GM19395 (cell line): ENCODE measurements around the gene CD99L2.

ENCODE experiments used
- ATAC-seq: cut with Tn5 transposase; IDR thresholded peaks from one replicate; pipeline ENCODE4 v1.9.1; 2021; ENCODE audit warnings: mild to moderate bottlenecking, moderate library complexity; ENCODE audit not compliant: unreplicated experiment

CD99L2 gene, protein sequence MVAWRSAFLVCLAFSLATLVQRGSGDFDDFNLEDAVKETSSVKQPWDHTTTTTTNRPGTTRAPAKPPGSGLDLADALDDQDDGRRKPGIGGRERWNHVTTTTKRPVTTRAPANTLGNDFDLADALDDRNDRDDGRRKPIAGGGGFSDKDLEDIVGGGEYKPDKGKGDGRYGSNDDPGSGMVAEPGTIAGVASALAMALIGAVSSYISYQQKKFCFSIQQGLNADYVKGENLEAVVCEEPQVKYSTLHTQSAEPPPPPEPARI

DNA sequence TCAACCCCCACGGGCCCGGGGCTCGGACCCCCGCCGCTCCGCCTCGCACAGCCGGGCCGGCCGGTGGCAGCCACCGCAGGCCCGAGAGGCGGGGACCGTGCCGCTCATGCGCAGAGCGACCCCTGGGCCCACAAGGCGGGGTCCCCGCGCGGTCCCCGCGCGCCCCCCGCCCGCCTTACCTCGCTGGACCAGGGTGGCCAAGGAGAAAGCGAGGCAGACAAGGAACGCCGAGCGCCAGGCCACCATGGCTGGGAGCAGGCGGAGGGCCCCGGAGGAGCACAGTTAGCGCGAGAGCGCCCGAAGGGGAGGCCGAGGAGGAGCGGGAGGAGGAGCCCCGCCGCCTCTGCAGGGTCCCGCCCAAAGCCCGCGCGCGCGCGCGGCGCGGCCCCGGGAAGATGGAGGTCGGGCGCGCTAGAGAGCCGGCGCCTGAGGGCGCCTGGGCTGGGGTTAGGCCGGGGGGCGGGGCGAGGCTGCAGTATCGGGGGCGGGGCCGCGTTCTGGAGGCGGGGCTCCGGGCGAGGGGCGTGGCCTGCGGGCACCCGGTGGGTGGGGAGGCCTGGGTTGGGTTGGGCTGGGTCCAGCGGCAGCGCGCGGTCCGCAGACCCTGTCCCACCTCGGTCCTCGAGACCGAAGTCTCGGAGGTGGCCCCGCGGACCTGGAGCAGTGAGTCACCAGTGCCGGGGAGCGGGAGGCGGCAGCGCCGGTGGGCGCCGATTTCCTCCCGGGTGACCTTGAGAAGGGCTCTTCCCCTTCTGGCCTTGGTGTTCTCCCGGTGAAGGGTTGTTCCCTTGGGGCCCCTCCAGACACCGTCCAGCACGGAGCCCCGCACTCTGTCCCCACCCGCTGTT lies at the start of gene CD99L2:
Gene CD99L2, minus strand, starts transcription at position 326 of the 848 bp plus-strand sequence. Its CDS starts 80 bp downstream, at position 246.
- peak; percentile 80 for ATAC-seq

DNA sequence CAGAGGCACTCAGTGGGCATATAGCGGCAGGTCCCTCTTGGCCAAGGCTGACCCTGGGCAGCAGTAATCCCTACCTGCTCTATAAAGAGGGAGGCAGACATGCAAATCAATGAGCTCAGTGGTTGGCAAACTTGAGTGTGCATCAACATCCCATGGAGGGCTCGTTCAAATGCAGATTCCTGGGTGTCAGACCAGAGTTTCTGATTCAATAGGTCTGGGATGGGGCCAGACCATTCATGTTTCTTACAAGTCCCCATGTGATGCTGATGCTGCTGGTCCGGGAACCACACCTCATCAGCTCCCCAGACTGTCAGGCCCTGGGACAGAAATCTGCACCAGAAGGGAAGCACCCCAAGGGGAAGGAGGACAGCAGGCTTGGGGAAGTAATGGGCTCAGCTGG lies 45.8 kb upstream of the CD99L2 start:
- no peak for ATAC-seq

DNA sequence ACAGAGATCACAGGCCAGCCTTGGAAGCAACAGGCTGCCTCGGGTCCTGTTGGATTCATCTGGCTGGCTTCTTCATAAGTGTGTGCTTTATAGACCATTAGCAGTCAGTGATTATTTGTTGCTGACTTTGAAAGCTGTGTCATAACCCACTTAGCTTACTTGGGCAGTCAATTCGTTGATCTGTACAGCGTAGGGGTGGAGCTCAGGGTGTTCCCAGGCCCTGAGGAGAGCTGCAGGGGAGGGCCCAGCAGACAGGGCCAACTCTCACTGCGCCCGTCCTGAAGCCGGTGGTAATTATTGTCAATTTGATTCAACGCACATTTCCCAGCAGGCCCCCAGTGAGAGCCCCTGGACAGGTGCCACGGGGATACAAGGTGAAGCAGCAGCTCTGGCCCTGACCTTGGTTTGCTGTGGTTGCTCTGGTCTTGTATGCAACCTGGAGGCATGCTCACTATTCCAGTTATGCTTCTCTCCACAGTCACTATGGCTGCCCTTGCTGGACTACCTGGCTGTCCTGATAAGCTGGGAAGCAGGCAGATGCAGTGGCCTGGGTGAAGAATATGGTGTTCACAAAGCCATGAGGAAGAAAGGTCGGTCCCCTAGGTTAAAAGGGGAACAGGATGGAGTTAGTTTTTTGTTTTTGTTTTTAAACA lies 44.6 kb upstream of the CD99L2 start:
- ATAC-seq, result no peak

DNA sequence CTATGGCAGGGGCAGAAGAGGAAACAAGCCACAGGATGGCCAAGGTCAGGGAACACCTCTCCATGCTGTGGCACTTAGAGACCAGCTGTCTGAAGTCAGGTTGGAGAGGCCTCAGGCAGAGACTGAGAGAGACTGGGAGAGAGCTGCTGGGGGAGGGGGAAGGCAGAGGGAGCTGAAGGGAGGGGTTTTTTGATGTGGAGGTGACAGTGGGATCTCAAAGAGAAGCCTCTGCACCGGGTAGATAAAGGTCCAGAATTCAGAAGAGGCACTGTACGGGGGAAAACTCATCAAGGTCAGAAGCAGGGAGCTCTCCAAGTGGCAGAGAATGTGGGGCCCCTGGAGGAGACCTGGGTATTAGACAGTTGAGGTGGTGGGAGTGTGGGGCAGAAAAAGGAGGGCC lies 43.1 kb upstream of the CD99L2 start:
- ATAC-seq, result no peak

DNA sequence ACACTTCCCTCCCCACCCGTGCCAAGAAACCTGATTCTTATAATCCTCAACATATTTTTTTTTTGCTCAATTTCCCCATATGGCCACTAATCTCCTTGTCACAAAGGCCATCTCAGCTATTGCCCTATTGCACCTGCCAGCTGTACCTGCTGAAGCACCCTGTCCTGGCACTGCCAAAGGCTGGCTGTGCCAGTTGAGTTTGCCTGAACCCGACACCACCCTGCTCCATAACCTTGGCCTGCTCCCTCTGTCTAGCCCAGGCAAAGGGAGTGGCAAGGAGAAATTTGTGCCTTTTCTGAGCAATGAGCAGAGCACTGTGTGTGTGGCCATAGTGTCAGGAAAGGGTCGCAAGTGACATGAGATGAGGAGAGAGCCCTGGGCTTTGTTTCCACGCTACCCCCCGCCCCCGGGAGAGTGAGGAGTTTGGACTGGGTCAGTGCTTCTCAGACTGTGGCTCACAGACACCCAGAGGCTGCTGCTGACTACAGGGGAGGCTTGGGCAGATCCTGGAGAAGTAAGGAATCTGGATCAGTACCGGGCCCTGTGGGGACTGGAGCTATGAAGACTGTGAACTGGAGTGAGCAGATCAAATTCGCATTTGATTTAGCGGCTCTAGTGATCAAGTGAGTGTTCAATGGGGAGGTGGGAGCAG lies 42.5 kb upstream of the CD99L2 start:
- ATAC-seq, result no peak

DNA sequence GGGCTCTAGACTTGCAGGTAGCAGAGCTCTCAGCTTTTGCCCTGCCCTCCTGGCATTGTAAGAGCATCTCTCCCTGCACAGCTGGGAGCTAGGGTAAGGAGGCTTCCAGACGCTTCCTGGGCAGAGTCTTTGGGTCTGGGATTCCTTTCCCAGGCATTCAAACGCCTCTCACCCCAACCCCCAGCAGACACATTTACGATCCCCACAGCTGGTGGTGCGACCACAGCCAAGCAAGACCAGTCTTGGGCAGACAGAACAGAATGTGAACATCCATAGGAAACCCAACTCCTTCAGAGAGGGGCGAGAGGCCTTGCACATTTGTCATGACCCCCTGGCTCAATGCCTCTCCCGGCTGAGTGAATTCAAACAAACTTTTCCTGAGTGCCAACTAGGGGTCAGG lies 38.1 kb upstream of the CD99L2 start:
- ATAC-seq, result no peak

DNA sequence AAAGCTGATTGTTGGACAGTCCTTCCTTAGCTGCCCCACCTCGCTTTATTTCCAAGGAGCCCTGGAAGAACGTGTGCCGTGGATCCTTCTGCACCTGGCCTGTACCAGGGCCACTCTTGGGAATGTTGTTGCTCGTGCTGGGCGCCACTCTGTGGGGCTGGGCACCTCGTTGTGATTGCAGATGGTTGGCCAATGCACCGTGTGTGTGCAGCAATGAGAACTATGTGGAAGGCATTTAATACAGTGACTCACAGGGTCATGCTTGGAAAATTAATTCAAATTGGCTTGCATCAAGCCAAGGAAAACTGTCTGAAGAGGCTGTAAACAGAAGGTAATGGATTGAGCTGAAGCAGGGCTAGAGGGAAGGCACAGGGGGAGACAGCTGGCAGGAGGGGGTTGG lies 37.0 kb upstream of the CD99L2 start:
- ATAC-seq, result no peak

DNA sequence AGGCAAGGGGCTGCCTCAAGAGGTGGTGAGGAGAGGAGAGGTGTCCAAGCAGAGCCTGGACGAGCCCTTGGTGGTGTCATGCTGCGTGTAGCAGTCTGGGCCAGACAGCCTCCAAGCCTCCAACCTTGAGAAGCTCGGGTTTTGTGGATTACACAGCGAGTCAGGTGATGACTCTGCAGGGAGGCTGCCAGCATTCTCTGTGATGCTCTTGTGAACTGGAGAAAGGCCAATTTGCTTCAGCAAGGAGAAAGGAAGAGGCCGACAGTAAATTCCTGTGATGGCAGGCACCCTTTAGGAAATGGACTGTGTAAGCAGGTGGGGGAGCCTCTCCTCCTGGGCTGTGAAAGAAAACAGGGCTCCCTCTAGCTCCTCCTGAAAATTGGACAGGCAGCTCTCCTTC lies 36.0 kb upstream of the CD99L2 start:
- no peak for ATAC-seq

DNA sequence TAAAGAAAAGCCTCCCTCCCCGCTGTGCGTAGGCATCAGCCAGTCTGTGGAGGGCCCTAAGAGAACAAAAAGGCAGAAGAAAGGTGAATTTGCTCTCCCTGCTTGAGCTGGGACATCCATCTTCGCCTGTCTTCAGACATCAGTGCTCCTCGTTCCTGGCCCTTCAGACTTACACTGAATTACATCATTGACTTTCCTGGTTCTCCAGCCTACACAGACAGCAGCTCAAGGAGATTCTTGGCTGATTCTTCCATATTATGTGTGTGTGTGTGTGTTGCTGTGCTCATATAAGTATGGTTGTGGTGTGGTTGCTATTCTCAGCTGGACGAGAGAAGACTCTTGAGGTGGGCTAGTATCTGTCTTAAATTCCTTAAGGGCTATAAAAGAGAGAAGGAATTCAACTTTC lies 35.5 kb upstream of the CD99L2 start:
- no peak for ATAC-seq

DNA sequence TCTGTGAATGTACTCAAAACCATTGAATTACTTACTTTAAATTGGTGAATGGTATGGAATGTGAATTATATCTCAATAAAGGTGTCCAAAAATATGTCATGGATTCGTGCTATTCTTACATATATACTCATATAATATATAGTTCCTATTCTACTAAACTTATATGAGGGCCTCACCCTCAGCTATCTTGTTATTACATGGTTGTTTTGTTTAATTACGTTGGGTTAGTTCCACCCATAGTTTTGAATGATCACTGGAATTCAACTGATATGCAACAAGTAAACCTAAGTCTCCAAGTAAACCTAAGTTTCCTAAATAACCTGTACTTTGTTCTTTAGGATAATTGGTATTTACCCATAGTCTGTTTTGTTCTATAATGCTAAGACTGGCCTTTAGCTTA lies 30.6 kb upstream of the CD99L2 start:
- ATAC-seq, result no peak

DNA sequence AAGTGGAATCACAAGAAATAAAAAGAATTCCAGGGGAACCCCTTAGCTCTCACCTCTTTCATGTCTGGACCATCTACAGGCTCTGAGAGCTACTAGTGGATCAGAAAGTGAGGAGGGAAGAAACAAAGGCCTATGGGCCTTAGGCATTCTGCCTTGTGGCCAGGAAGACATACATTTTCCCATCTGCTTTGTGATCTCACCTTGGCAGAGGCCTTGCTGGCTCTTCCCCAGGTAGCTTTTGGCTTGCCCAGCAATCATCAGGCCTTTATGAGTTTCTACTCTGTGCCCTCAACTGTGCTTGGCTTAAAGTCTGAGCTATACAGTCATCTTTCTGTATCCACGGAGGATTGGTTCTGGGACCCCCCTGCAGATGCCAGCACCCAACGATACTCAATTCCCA lies 28.3 kb upstream of the CD99L2 start:
- no peak for ATAC-seq

DNA sequence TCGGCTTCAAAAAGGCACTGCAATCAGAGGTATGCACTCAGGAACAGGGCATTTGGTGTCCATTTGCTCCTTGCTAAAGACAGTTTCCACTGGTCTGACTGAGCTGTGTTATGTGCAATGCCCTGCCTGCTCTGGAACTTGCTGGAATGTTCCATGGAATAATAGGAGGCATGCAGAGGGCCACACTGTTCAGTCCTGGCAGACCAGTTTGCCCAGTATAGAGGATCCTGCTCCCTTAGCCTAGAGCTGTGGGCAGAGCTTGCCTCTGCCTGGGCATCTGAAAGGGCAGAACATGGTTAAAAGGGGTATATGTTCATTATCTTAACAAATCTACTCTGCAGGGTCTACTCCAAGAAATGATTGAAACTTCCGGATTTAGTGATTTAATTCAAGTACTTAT lies 27.8 kb upstream of the CD99L2 start:
- no peak for ATAC-seq

DNA sequence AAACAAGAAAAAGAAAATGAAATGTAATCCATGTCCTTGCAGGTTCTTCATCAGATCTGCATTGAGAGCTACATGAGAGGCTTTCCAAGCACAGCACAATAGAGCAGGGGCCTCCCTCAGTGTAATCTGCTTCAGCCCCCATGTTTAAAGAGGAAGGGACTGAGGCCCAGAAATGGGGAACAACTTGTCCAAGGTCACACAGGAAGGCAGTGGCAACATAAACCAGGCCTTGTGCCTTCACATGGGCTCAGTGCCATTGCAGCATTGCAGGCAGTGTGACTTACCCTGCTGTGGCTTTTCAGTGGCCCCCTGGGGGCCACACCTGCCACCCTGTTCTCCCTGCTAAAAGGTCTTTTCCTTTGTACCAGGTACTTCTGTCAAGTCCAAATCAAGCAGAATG lies 20.9 kb upstream of the CD99L2 start:
- no peak for ATAC-seq

DNA sequence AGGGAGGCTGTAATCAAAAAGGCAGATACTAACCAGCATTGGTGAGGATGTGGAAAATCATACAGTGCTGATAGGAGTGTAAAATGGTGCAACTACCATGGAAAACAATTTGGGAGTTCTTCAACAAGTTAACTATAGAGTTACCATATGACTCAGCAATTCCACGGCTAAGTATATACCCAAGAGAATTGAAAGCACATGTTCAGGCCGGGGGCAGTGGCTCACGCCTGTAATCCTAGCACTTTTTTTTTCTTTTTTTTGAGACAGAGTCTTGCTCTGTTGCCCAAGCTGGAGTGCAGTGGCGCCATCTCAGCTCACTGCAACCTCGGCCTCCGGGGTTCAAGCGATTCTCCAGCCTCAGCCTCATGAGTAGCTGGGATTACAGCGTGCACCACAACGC lies 15.0 kb upstream of the CD99L2 start:
- no peak for ATAC-seq

DNA sequence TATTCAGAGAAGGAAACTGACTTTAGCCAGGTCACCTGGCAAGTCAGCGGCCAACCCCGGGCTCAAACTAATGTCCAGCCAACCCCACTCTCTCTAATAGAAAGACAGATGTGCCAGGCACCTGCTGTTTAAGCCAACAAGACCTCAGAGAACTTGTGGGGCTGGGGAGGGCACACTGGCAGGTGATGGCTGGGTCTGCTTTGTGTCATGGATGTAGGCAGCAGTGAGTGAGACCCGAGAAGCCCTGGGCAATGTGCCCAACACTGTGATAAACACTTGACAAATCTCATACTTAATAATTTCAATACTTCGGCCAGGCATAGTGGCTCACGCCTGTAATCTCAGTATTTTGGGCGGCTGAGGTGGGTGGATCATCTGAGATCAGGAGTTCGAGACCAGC lies 9.0 kb upstream of the CD99L2 start:
- ATAC-seq, result no peak

DNA sequence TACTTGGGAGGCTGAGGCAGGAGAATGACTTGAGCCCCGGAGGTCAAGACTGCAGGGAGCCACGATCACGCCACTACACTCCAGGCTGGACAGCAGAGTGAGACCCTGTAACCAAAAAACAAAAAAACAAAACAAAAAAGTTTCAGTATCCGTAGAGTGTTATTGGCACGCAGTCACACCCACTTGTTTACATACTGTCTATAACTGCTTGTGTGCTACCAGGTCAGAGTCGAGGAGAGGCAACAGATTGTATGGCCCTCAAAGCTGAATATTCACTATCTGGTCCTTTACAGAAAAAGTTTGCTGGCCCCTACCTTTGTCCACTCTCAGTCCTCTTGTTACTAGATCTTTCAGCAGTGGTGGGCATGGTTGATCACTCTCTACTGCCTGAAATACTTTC lies 8.2 kb upstream of the CD99L2 start:
- no peak for ATAC-seq

DNA sequence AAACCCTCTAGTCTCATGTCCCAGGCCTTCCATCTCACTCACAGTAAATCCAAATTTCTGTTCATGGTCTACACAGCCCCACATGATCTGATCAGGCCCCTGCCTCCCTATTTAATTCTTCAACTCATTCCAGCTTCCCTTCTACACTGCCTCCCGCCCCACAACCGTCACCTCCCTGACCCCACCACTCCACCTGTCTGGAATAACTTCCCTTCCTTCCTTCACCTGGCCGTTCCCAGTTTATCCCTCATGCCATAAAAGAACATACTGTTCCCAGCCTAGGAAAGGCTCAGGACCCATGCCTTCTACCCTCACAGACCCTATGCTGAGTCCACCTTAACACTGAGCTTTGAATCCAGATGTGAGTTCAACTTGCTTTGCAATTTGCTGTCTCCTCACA lies 6.8 kb upstream of the CD99L2 start:
- no peak for ATAC-seq

DNA sequence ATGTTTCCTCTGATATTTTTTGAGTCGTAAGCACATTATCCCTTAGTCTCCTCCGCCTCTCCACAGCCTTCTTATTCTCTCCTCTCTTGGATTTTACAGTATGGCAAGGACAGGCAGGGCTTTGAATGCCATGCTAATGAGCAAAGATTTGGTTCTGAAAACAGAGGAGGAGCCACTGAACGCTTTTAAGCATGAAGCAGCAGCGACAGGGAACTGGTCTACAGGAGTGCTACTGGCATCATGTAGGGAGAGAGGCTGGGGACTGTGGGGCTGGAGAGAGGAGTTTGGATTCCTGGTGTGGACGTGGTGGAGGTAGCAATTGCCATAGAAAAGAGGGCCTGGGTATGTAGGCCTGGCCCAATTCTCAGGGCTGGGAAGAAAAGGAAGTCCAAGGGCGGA lies 4.6 kb upstream of the CD99L2 start:
- ATAC-seq, result no peak

DNA sequence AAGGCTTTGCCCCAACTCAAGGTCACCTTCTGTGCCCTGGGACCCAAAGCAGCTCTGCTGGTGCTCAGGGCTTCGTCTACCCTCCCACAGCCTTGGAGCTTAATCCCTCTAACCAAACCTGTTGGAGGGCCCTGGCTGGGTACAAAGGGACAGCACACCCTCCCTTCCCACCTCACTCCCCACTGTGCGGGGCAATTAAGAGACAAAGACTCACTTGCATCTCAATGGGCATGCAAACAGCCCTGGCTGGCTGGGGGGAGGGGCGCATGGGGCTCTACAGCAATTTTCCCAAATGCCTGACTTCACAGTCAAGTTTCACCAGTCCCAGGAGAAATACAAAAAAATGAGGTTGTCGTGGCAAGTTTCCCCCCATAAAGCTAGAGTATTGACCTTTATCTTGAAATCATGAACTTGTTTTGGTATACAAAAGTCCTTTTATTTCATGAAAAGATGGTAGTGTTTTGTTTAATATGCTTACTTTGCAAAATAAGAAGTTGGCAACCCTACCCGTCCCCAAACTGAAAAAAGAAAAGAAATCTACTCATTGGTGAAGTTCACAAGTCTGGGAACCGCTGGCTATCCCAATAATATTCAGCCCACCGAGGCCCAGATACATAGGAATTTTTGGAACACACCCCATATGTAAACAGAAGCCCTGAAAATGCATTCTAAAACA lies 4.1 kb upstream of the CD99L2 start:
- no peak for ATAC-seq

DNA sequence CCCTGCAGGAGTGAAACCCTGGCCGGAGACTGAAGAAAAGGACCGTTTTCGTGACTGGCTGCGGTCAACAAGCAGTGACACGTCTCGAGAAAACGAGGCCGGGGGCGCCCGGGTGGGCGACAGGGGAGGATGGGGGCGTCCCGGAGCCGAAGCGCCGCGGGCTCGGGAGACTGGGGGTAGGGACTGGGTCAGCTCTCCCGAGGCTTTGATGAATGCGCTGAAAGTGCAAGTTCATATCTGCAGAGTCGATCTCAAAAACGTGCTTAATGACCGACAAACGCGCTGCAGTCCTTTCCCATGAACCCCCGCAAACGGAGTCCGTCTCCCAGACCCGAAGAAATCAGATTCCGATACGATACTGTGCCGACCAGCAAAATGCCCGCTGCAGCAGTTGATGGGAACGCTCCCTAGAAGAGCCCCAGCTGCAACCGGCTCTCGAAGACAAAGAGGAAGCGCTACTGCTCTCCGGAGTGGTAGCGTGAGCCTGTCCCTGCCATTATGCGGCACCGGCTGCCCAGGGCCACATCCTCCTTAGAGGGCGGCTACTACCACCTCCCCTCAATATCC lies 806 bp upstream of the CD99L2 start:
- peak; percentile 44 for ATAC-seq
